GM23338 (cell line): ENCODE data around the gene DNAJC1. TPM values are rescaled to one million over a fixed set of nuclear protein-coding genes. Genes with fewer than 3 reads are reported as not detected.

ENCODE experiments used
- ATAC-seq: fragments of 200-7000 bp; cut with Tn5 transposase; 3 replicates; pipeline ENCODE4 v1.9.1; 2020
- DNase-seq: peaks from one replicate; pipeline ENCODE4 v3.0.0-alpha.2; 2015; ENCODE audit warnings: low spot score
- H2AFZ ChIP-seq: fragments of 200-600 bp; sonication (generic); 2 replicates; pipeline ENCODE4 v1.8.0; 2016; ENCODE audit warnings: antibody characterized with exemption, mild to moderate bottlenecking, moderate library complexity
- H3F3A ChIP-seq: fragments of 200-600 bp; sonication (generic); replicated peaks from 2 replicates; pipeline ENCODE4 v1.8.0; 2017; ENCODE audit warnings: antibody characterized with exemption, mixed run types, low read depth
- H3K27ac ChIP-seq: fragments of 200-600 bp; sonication (generic); 2 replicates; pipeline ENCODE4 v1.6.1; 2016; ENCODE audit warnings: low read depth
- H3K27me3 ChIP-seq: fragments of 200-600 bp; sonication (generic); 2 replicates; pipeline ENCODE4 v1.8.0; 2016; ENCODE audit warnings: mild to moderate bottlenecking, mixed run types, moderate library complexity; ENCODE audit not compliant: insufficient read depth
- H3K36me3 ChIP-seq: fragments of 200-600 bp; sonication (generic); 2 replicates; pipeline ENCODE4 v1.8.0; 2016; ENCODE audit warnings: mild to moderate bottlenecking; ENCODE audit not compliant: insufficient read depth
- H3K4me1 ChIP-seq: fragments of 200-600 bp; sonication (generic); 2 replicates; pipeline ENCODE4 v1.8.0; 2016; ENCODE audit warnings: mild to moderate bottlenecking, moderate library complexity; ENCODE audit not compliant: insufficient read depth
- H3K4me2 ChIP-seq: fragments of 200-600 bp; sonication (generic); 2 replicates; pipeline ENCODE4 v1.7.1; 2017; ENCODE audit warnings: mixed run types
- H3K4me3 ChIP-seq: fragments of 200-600 bp; sonication (generic); 2 replicates; pipeline ENCODE4 v1.6.1; 2016; ENCODE audit warnings: mixed run types
- H3K79me2 ChIP-seq: fragments of 200-600 bp; sonication (generic); replicated peaks from 2 replicates; pipeline ENCODE4 v1.8.0; 2017; ENCODE audit warnings: mild to moderate bottlenecking; ENCODE audit not compliant: insufficient read depth
- H3K9me2 ChIP-seq: fragments of 200-600 bp; sonication (generic); 2 replicates; pipeline ENCODE4 v1.8.0; 2017; ENCODE audit not compliant: insufficient read depth
- H4K20me1 ChIP-seq: fragments of 200-600 bp; sonication (generic); replicated peaks from 2 replicates; pipeline ENCODE4 v1.8.0; 2017; ENCODE audit warnings: mild to moderate bottlenecking; ENCODE audit not compliant: insufficient read depth
- H3K27ac Mint-ChIP-seq: 2 replicates; pipeline ENCODE4 v1.8.0; 2020; ENCODE audit warnings: inconsistent platforms, mild to moderate bottlenecking, moderate library complexity, mixed read lengths
- H3K27me3 Mint-ChIP-seq: 3 replicates; pipeline ENCODE4 v1.8.0; 2022; ENCODE audit warnings: low read depth, mild to moderate bottlenecking, moderate library complexity, mixed read lengths, inconsistent platforms; ENCODE audit not compliant: insufficient read depth, poor library complexity
- H3K36me3 Mint-ChIP-seq: 3 replicates; pipeline ENCODE4 v1.8.0; 2021; ENCODE audit warnings: low read depth, mild to moderate bottlenecking, inconsistent platforms, moderate library complexity, mixed read lengths
- H3K4me1 Mint-ChIP-seq: 3 replicates; pipeline ENCODE4 v1.8.0; 2020; ENCODE audit warnings: mild to moderate bottlenecking, inconsistent platforms, mixed read lengths
- H3K4me3 Mint-ChIP-seq: 3 replicates; pipeline ENCODE4 v1.8.0; 2021; ENCODE audit warnings: moderate library complexity, mild to moderate bottlenecking, inconsistent platforms, mixed read lengths
- H3K9me3 Mint-ChIP-seq: 3 replicates; pipeline ENCODE4 v1.8.0; 2020; ENCODE audit warnings: moderate library complexity, mild to moderate bottlenecking, inconsistent platforms, mixed read lengths
- CREB1 ChIP-seq: fragments of 250-450 bp; sonication (Bioruptor Pico); IDR thresholded peaks from 2 replicates; pipeline ENCODE4 v1.5.0; 2020; ENCODE audit warnings: low read depth, mild to moderate bottlenecking, moderate library complexity
- CTCF ChIP-seq, 2 experiments: fragments of 200-600 bp in 1 of 2; sonication (generic) in 1 of 2; conservative IDR thresholded peaks; 2 replicates each; pipeline versions ENCODE4 v1.5.1 to v1.6.1; 2016 to 2017; ENCODE audit warnings: antibody characterized with exemption in 2 of 2, low read depth in 2 of 2, mild to moderate bottlenecking in 2 of 2, moderate library complexity in 1 of 2
- ETS1 ChIP-seq: IDR thresholded peaks from 2 replicates; pipeline ENCODE4 v1.6.1; 2016; ENCODE audit warnings: antibody characterized with exemption
- EZH2 ChIP-seq: fragments of 200-600 bp; sonication (generic); IDR thresholded peaks from one replicate; pipeline ENCODE4 v1.8.0; 2017; ENCODE audit warnings: antibody characterized with exemption, mild to moderate bottlenecking, low read depth; ENCODE audit not compliant: unreplicated experiment
- EZH2phosphoT487 ChIP-seq: fragments of 200-600 bp; sonication (generic); IDR thresholded peaks from one replicate; pipeline ENCODE4 v1.8.1; 2018; ENCODE audit warnings: antibody characterized with exemption; ENCODE audit not compliant: unreplicated experiment
- JUNB ChIP-seq: IDR thresholded peaks from one replicate; pipeline ENCODE4 v1.6.1; 2016; ENCODE audit warnings: antibody characterized with exemption; ENCODE audit not compliant: unreplicated experiment
- NANOG ChIP-seq: IDR thresholded peaks from 2 replicates; pipeline ENCODE4 v1.6.1; 2016; ENCODE audit warnings: antibody characterized with exemption, borderline replicate concordance
- POLR2AphosphoS5 ChIP-seq: IDR thresholded peaks from 2 replicates; pipeline ENCODE4 v1.6.1; 2016; ENCODE audit warnings: antibody characterized with exemption, low read depth
- STAT1 ChIP-seq: IDR thresholded peaks from one replicate; pipeline ENCODE4 v1.6.1; 2016; ENCODE audit warnings: antibody characterized with exemption; ENCODE audit not compliant: unreplicated experiment
- ZNF114 ChIP-seq: fragments of 250-450 bp; sonication (Bioruptor Pico); IDR thresholded peaks from 2 replicates; pipeline ENCODE4 v1.5.0; 2020; ENCODE audit warnings: mild to moderate bottlenecking, moderate library complexity
- ZNF331 ChIP-seq: fragments of 250-450 bp; sonication (Bioruptor Pico); IDR thresholded peaks from 2 replicates; pipeline ENCODE4 v1.5.0; 2020; ENCODE audit warnings: low read depth, mild to moderate bottlenecking, moderate library complexity
- ZNF462 ChIP-seq: fragments of 250-450 bp; sonication (Bioruptor Pico); IDR thresholded peaks from 2 replicates; pipeline ENCODE4 v1.5.0; 2020; ENCODE audit warnings: mild to moderate bottlenecking, moderate library complexity
- polyA plus RNA-seq: library from polyadenylated mRNA; unstranded; fragments of >200 nt; fragmentation: Nextera tagmentation; extraction: Ambion mirVana; gene quantifications from 2 replicates; pipeline ENCODE4 v1.2.1, GENCODE V29; 2016
- total RNA-seq: library from RNA; depleted of rRNA; stranded (reverse); fragments of >200 nt; shearing (Covaris generic); gene quantifications from 2 replicates; pipeline ENCODE4 v1.2.3, GENCODE V29; 2014
- TF ChIP-seq, protein P1 (sequence below): IDR thresholded peaks from one replicate; pipeline ENCODE4 v1.6.1; 2018; ENCODE audit warnings: antibody characterized with exemption; ENCODE audit not compliant: unreplicated experiment

DNAJC1 gene
- total and polyA plus RNA-seq, 2 experiments from 2014 or later: 38.6 to 45.3 TPM

- H3K4me1 ChIP-seq: peaks cover 1% of the 10 kb centered on the region; the same call in 1 of the 2 replicates
- H3K27ac Mint-ChIP-seq: no peak overlapping the region
- H3K9me2 ChIP-seq: no peaks in the 10 kb centered on the region
- no peak overlapping the region for H3K27ac ChIP-seq
- H3K36me3 ChIP-seq: no peaks in the 10 kb centered on the region
- no peak overlapping the region for H3K4me3 Mint-ChIP-seq
- peaks cover 1% of the 10 kb centered on the region for H3K4me1 Mint-ChIP-seq
- no peaks in the 10 kb centered on the region for H4K20me1 ChIP-seq
- H3K4me3 ChIP-seq: no peak overlapping the region
- H3K9me3 Mint-ChIP-seq: peaks cover 6% of the 10 kb centered on the region; the same call in 1 of the 3 replicates
- DNase-seq (no peak), ATAC-seq (no peak)
- no peaks in the 10 kb centered on the region for H3K79me2 ChIP-seq
- peaks cover 3% of the 10 kb centered on the region for H3K27me3 Mint-ChIP-seq
- H3F3A ChIP-seq: no peaks in the 10 kb centered on the region
- no peak overlapping the region for H3K4me2 ChIP-seq
- TF ChIP-seq, protein P1, sequence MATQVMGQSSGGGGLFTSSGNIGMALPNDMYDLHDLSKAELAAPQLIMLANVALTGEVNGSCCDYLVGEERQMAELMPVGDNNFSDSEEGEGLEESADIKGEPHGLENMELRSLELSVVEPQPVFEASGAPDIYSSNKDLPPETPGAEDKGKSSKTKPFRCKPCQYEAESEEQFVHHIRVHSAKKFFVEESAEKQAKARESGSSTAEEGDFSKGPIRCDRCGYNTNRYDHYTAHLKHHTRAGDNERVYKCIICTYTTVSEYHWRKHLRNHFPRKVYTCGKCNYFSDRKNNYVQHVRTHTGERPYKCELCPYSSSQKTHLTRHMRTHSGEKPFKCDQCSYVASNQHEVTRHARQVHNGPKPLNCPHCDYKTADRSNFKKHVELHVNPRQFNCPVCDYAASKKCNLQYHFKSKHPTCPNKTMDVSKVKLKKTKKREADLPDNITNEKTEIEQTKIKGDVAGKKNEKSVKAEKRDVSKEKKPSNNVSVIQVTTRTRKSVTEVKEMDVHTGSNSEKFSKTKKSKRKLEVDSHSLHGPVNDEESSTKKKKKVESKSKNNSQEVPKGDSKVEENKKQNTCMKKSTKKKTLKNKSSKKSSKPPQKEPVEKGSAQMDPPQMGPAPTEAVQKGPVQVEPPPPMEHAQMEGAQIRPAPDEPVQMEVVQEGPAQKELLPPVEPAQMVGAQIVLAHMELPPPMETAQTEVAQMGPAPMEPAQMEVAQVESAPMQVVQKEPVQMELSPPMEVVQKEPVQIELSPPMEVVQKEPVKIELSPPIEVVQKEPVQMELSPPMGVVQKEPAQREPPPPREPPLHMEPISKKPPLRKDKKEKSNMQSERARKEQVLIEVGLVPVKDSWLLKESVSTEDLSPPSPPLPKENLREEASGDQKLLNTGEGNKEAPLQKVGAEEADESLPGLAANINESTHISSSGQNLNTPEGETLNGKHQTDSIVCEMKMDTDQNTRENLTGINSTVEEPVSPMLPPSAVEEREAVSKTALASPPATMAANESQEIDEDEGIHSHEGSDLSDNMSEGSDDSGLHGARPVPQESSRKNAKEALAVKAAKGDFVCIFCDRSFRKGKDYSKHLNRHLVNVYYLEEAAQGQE: no peak
- TF ChIP-seq ZNF114 (CRISPR knock-in tag): no peak
- no peak for TF ChIP-seq EZH2phosphoT487
- no peak for TF ChIP-seq NANOG
- TF ChIP-seq STAT1: no peak
- TF ChIP-seq CREB1 (CRISPR knock-in tag): no peak
- no peak for TF ChIP-seq EZH2
- no peak for TF ChIP-seq JUNB
- no peak for TF ChIP-seq CTCF (conservative IDR thresholded peaks at IDR 0.05; ENCODE audit: low read depth in 2 of 2)
- no peak for TF ChIP-seq ZNF331 (CRISPR knock-in tag)
- TF ChIP-seq ZNF462 (CRISPR knock-in tag): no peak
- TF ChIP-seq POLR2AphosphoS5: no peak
- TF ChIP-seq ETS1: no peak
- H3K27me3 ChIP-seq: no peaks in the 10 kb centered on the region
- peaks cover 8% of the 10 kb centered on the region; the same call in 1 of the 3 replicates for H3K36me3 Mint-ChIP-seq
- H2AFZ ChIP-seq: no peak overlapping the region
These were observed 69.2 kb downstream of the DNAJC1 start for GRCh38 chr10:21934307-21934706.
